Breast epithelium (tissue), 4 donors: ENCODE results near the gene KLF18. TPM values are rescaled to one million over a fixed set of nuclear protein-coding genes. Genes with fewer than 3 reads are reported as not detected.

Experiments
- DNase-seq, 2 donors: peaks; one replicate each; pipeline ENCODE4 v3.0.0-alpha.2; 2019; ENCODE audit warnings: low spot score in 2 of 2
- H3K27ac ChIP-seq, 2 donors: fragments of 200-600 bp; sonication (generic) in 1 of 2; one replicate each; pipeline ENCODE4 v1.5.1; 2016 to 2019; ENCODE audit warnings: mild to moderate bottlenecking in 1 of 2
- H3K27me3 ChIP-seq, 2 donors: fragments of 200-600 bp; sonication (generic) in 1 of 2; one replicate each; pipeline versions ENCODE4 v1.5.1 to v1.6.0; 2017 to 2019; ENCODE audit warnings: control low read depth in 1 of 2, mild to moderate bottlenecking in 1 of 2
- H3K36me3 ChIP-seq: fragments of 200-600 bp; one replicate; pipeline ENCODE4 v1.5.1; 2019
- H3K4me1 ChIP-seq, 2 donors: fragments of 200-600 bp; sonication (generic); one replicate each; pipeline ENCODE4 v1.5.1; 2016 to 2019; ENCODE audit warnings: control low read depth in 1 of 2
- H3K4me3 ChIP-seq, 3 donors: fragments of 200-600 bp; sonication (generic); 1 replicate in 2 of 3; 2 replicates in 1 of 3; pipeline ENCODE4 v1.5.1; 2016 to 2019; ENCODE audit warnings: mild to moderate bottlenecking in 3 of 3, moderate library complexity in 2 of 3
- H3K9me3 ChIP-seq, 2 donors: fragments of 200-600 bp; sonication (generic) in 1 of 2; one replicate each; pipeline ENCODE4 v1.5.1; 2016 to 2019; ENCODE audit warnings: control low read depth in 1 of 2
- CTCF ChIP-seq, 3 donors: fragments of 450-650 bp; IDR thresholded peaks; one replicate each; pipeline ENCODE4 v1.5.1; 2016 to 2017; ENCODE audit warnings: antibody characterized with exemption in 3 of 3, mild to moderate bottlenecking in 3 of 3, moderate library complexity in 3 of 3
- POLR2A ChIP-seq: fragments of 450-650 bp; IDR thresholded peaks from one replicate; pipeline ENCODE4 v1.6.1; 2016; ENCODE audit warnings: antibody characterized with exemption, mild to moderate bottlenecking, moderate library complexity
- POLR2AphosphoS5 ChIP-seq, 3 donors: sonication (generic); formaldehyde crosslinking; IDR thresholded peaks; one replicate each; pipeline ENCODE4 v1.6.1; 2017; ENCODE audit warnings: antibody characterized with exemption in 3 of 3
- intact Hi-C: fragments of 100-400 bp; cut with DNase I; formaldehyde crosslinking; loops from one replicate; pipeline ENCODE4 v1.15.1; 2023; ENCODE audit warnings: low total_unique reads
- total RNA-seq, 3 donors: library from RNA; depleted of rRNA; stranded (reverse); fragments of >200 nt; gene quantifications; one replicate each; pipeline ENCODE4 v1.1.0, GENCODE V29; 2016

KLF18 gene
- total RNA-seq: not detected

- TF ChIP-seq CTCF (IDR thresholded peaks at IDR 0.05) (no peak), POLR2AphosphoS5 (IDR thresholded peaks at IDR 0.05) (no peak), POLR2A (no peak)
- intact Hi-C loops: no loop called here
- Histone ChIP-seq H3K27me3 (no peaks in the 10 kb centered on the region), H3K4me1 (no peaks in the 10 kb centered on the region), H3K36me3 (no peaks in the 10 kb centered on the region), H3K9me3 (peaks cover 10 to 25% of the 10 kb centered on the region in 2 donors), H3K27ac (no peak within 1 kb of the TSS), H3K4me3 (no peak within 1 kb of the TSS)
- DNase-seq: no peak
Measured at GRCh38 chr1:44141531-44141930, at the start of gene KLF18. TSS of gene KLF18 (minus strand) at chr1:44141631. CDS start at chr1:44141631, 0 bp downstream.

GRCh38 chr1:44174630-44175029 lies 33.2 kb upstream of the KLF18 start:
- Histone ChIP-seq H3K36me3 (no peaks in the 10 kb centered on the region), H3K9me3 (no peaks in the 10 kb centered on the region), H3K27me3 (no peaks in the 10 kb centered on the region), H3K4me3 (no peak overlapping the region), H3K27ac (no peak overlapping the region), H3K4me1 (no peaks in the 10 kb centered on the region)
- TF ChIP-seq POLR2AphosphoS5 (IDR thresholded peaks at IDR 0.05): no peak
- no peak for TF ChIP-seq CTCF (IDR thresholded peaks at IDR 0.05)
- TF ChIP-seq POLR2A: no peak
- no peak for DNase-seq
- intact Hi-C loops: no loop called here

DNA sequence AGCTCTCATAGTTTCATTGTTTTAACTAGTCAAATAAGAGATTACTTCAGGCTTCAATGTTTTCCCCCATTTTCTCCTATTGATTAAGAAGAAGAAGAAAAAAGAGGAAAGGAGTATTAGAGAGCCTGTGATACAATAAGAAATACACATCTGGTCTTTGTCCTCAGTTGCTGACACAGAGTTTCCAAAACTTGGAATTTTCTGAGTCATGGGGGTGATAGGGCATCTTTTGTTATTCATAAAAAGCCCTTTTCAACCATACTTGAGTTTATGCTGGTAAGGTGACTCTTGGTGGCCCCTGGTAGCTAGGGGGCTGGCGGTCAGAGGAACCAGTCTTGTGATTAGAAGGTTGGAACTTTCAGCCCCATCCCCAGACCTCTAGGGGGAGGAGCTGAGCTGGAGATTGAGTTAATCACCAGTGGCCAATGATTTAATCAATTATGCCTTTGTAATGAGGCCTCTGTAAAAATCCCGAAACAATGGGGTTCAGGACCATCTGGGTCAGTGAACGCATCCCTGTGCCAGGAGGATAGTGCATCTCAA lies 28.9 kb upstream of the KLF18 start:
- Histone ChIP-seq H3K4me3 (no peak overlapping the region), H3K27me3 (no peaks in the 10 kb centered on the region), H3K9me3 (no peaks in the 10 kb centered on the region), H3K4me1 (no peaks in the 10 kb centered on the region), H3K27ac (no peak overlapping the region), H3K36me3 (no peaks in the 10 kb centered on the region)
- intact Hi-C loops: no loop called here
- no peak for TF ChIP-seq POLR2A
- no peak for TF ChIP-seq CTCF (IDR thresholded peaks at IDR 0.05)
- no peak for TF ChIP-seq POLR2AphosphoS5 (IDR thresholded peaks at IDR 0.05)
- DNase-seq: no peak

DNA sequence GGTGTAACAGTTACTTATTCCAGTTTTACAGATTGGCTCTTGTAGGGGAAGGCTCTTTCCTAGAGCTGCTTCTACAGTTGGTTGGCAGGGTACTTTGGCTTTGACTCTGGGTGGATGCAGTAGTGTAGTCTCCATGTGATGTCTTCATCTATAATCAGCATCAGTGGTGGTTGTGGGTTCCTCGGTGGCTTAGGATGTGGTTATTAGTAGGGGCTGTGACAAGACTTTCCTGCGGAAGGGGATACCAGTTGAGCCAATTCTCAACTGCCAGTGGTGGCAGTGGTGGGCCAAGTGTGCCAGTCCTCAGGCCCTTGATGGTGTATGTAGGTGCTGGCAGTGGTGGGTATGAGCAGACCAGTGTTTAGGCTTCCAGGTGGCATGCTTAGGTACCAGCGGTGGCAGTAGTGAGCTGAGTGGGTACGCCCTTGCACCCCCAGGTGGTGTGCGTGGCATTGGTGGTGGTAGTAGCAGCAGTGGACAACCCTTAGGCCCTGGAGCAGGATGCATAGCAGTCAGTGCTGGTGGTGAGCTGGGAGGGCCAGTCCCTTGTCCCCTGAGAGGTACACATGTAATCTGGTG lies 27.2 kb upstream of the KLF18 start:
- H3K27ac ChIP-seq: no peak overlapping the region
- H3K27me3 ChIP-seq: no peaks in the 10 kb centered on the region
- TF ChIP-seq CTCF (IDR thresholded peaks at IDR 0.05) (no peak), POLR2AphosphoS5 (IDR thresholded peaks at IDR 0.05) (no peak), POLR2A (no peak)
- no peak for DNase-seq
- intact Hi-C loops: no loop called here
- H3K4me1 ChIP-seq: no peaks in the 10 kb centered on the region
- H3K36me3 ChIP-seq: no peaks in the 10 kb centered on the region
- no peaks in the 10 kb centered on the region for H3K9me3 ChIP-seq
- H3K4me3 ChIP-seq: no peak overlapping the region

- Histone ChIP-seq H3K9me3 (no peaks in the 10 kb centered on the region), H3K27me3 (no peaks in the 10 kb centered on the region)
- intact Hi-C loops: no loop called here
Measured at GRCh38 chr1:44161546-44161945, 20.1 kb upstream of the KLF18 start.

More at GRCh38 chr1:44161546-44161945, 20.1 kb upstream of the KLF18 start:
- TF ChIP-seq POLR2A (no peak), CTCF (IDR thresholded peaks at IDR 0.05) (no peak), POLR2AphosphoS5 (IDR thresholded peaks at IDR 0.05) (no peak)
- H3K27ac ChIP-seq: no peak overlapping the region
- no peak for DNase-seq
- H3K4me3 ChIP-seq: no peak overlapping the region
- H3K4me1 ChIP-seq: no peaks in the 10 kb centered on the region
- no peaks in the 10 kb centered on the region for H3K36me3 ChIP-seq
